ENCODE results near the gene GABRE.

The GABRE gene

GRCh38 chrX:151970027-151970426 lies 4.4 kb downstream of the GABRE start:
- H3K27ac ChIP-seq, result no peak overlapping the region
- no peak for TF ChIP-seq CTCF (conservative IDR thresholded peaks at IDR 0.05)

- no peak for TF ChIP-seq CTCF (conservative IDR thresholded peaks at IDR 0.05)
- H3K27ac ChIP-seq, result no peak overlapping the region
Measured at GRCh38 chrX:151966236-151966635, 8.2 kb downstream of the GABRE start.

GRCh38 chrX:151962034-151962433 lies 12.4 kb downstream of the GABRE start:
- no peak overlapping the region for H3K27ac ChIP-seq
- no peak for TF ChIP-seq CTCF (conservative IDR thresholded peaks at IDR 0.05)

GRCh38 chrX:151958101-151958500 lies 16.4 kb downstream of the GABRE start:
- no peak for TF ChIP-seq CTCF (conservative IDR thresholded peaks at IDR 0.05)
- H3K27ac ChIP-seq, result no peak overlapping the region

- H3K27ac ChIP-seq, result no peak overlapping the region
- no peak for TF ChIP-seq CTCF (conservative IDR thresholded peaks at IDR 0.05)
Measured at GRCh38 chrX:151954730-151955129, 19.7 kb downstream of the GABRE start.

GRCh38 chrX:151938172-151938571 lies 36.3 kb downstream of the GABRE start:
- H3K27ac ChIP-seq, result no peak overlapping the region
- no peak for TF ChIP-seq CTCF (conservative IDR thresholded peaks at IDR 0.05)

- TF ChIP-seq CTCF (conservative IDR thresholded peaks at IDR 0.05), result no peak
- H3K27ac ChIP-seq, result no peak overlapping the region
Measured at GRCh38 chrX:151935358-151935757, 39.1 kb downstream of the GABRE start.

GRCh38 chrX:151929126-151929525 lies 45.4 kb downstream of the GABRE start:
- no peak overlapping the region for H3K27ac ChIP-seq
- no peak for TF ChIP-seq CTCF (conservative IDR thresholded peaks at IDR 0.05)
